Stimulated activated CD4-positive, alpha-beta T cell treated with anti-CD3 and anti-CD28 coated beads, Interleukin-15, amount 100 ng/mL, for 48 hours (primary cell): ENCODE results near the gene ICAM5.
"Not testable (repeated sequence)": the region's sequence is repeated elsewhere in the genome, so short reads cannot be mapped to it uniquely, and the experiment has no call there.

Source experiments
- DNase-seq, 2 donors: peaks; one replicate each; pipeline ENCODE4 v3.0.0-alpha.2; 2020; ENCODE audit warnings: low read depth in 2 of 2

The ICAM5 gene

GRCh38 chr19:10289836-10290356 lies at the start of gene ICAM5:
ICAM5 (plus strand) TSS chr19:10289952; CDS start chr19:10290044, 92 bp downstream.
- DNase-seq = no peak

DNA sequence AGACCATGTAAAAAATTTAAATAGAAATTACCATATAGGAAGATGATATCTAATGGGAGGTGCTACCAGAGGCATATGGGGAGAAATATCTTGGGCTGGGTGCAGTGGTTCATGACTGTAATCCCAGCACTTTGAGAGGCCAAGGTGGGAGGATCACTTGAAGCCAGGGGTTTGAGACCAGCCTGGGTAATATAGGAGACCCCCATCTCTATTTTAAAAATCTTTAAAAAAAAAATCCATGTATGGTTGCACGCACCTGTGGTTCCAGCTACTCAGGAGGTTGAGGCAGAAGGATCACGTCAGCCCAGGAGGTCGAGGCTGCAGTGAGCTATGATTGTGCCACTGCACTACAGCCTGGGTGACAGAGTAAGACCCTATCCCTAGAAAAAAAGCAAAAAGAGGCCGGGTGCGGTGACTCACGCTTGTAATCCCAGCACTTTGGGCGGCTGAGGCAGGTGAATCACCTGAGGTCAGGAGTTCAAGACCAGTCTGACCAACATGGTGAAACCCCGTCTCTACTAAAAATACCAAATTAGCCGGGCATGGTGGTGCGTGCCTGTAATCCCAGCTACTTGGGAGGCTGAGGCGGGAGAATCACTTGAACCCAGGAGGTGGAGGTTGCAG lies 47.8 kb upstream of the ICAM5 start:
- DNase-seq = not testable (repeated sequence)

- DNase-seq = no peak
Measured at GRCh38 chr19:10243606-10244005, 46.1 kb upstream of the ICAM5 start.

GRCh38 chr19:10245189-10245939 lies 44.4 kb upstream of the ICAM5 start:
- no peak for DNase-seq

GRCh38 chr19:10246511-10246910 lies 43.2 kb upstream of the ICAM5 start:
- no peak for DNase-seq

DNA sequence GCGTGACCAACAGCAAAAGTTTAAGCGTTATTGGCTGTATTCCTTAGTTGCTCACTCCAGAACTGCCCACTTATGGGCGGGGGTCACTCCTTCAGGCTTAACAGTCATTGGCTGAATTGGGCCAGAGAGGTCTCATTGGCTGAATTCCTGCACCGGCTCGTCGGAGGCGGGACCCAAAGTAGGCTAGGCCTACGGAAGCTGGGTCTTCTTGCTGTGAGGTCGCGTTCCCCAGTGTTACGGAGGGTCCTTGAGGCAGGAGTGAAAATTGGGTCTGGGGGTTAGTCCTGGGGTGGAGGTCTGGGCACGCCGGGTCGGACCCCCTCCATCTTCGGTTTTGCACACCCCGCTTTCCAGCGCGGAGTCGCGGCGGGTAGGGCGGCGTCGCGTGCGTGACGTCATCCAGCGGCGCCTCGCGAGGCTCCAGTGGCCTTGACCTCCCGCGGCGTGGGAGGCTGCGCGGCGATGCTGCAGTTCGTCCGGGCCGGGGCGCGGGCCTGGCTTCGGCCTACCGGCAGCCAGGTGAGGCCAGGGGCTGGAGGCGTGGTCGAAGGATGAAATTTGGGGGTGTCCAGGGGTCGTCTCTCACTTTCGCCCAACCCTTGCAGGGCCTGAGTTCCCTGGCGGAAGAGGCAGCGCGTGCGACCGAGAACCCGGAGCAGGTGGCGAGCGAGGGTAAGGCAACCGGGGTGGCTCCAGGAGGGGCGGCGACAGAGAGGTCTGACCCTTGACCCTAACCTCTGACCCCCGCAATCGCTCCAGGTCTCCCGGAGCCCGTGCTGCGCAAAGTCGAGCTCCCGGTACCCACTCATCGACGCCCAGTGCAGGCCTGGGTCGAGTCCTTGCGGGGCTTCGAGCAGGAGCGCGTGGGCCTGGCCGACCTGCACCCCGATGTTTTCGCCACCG lies 37.7 kb upstream of the ICAM5 start, which contains the start of gene MRPL4:
Gene MRPL4 (plus strand): TSS at position 423 of the 903 bp plus-strand sequence. CDS start 40 bp downstream, at position 463.
- peak; percentile 92 to 94 for DNase-seq

DNA sequence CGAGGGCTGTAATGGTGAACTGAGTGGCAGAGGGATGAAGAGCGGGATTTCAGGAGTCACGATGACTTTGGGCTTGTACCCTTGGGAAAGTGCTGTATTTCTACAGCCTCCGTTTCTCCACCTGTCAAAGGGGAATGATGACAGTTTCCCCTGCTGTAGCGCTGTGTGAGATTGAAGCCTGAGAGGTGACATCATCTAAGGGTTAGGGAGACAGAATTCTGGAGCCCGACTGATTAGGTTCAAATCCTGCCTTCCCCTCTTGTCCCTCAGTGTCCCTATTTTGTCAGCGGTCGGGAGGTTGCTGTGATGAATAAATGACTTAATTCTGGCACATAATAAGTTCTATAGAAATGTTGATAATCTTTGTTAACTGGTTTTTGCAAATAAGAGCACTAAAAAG lies 37.0 kb upstream of the ICAM5 start:
- no peak for DNase-seq

GRCh38 chr19:10254244-10254643 lies 35.5 kb upstream of the ICAM5 start:
- no peak for DNase-seq

GRCh38 chr19:10255358-10255757 lies 34.4 kb upstream of the ICAM5 start:
- no peak for DNase-seq

DNA sequence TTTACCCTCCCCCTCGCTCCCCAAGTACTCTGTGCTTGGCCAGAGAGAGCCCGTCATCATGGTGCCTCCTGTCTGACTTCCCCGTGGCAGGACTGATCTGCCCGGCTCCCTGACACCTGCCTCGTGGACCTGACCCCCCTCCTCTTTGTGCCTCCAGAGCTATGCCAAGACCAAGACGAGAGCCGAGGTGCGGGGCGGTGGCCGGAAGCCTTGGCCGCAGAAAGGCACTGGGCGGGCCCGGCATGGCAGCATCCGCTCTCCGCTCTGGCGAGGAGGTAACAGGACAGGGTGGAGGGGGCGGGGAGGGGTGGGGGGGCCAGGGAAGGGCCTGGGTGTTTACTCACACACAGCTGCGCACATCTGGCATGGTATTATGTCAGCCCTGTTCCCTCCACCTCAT lies 33.2 kb upstream of the ICAM5 start:
- no peak for DNase-seq

GRCh38 chr19:10256970-10257615 lies 32.7 kb upstream of the ICAM5 start:
- no peak for DNase-seq

GRCh38 chr19:10258080-10258710 lies 31.6 kb upstream of the ICAM5 start:
- no peak for DNase-seq

GRCh38 chr19:10259162-10259905 lies 30.4 kb upstream of the ICAM5 start:
- peak; percentile 95 to 98 for DNase-seq

DNA sequence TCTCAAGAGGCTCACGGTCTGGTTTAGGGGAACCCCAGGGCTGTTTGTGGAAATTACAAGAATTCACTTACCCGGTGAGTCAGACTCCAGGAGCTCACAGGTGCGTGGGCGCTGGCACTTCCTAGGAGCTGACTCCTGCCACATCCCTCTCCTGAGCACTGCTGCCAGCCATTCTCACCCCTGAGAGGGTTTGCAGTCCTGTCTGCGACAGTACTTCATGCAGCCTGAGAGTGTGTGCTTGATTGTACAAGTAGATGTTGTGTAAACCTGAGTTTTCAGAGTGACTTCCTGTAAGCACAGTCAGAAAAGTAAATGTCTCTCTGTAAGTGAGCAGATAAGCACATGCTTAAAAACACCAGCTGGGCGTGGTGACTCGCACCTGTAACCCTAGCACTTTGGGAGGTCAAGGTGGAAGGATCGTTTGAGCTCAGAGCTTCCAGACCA lies 29.6 kb upstream of the ICAM5 start:
- DNase-seq = peak; percentile 66 to 69

GRCh38 chr19:10262771-10263170 lies 27.0 kb upstream of the ICAM5 start:
- DNase-seq = no peak

- DNase-seq = no peak
Measured at GRCh38 chr19:10266706-10267105, 23.0 kb upstream of the ICAM5 start.

DNA sequence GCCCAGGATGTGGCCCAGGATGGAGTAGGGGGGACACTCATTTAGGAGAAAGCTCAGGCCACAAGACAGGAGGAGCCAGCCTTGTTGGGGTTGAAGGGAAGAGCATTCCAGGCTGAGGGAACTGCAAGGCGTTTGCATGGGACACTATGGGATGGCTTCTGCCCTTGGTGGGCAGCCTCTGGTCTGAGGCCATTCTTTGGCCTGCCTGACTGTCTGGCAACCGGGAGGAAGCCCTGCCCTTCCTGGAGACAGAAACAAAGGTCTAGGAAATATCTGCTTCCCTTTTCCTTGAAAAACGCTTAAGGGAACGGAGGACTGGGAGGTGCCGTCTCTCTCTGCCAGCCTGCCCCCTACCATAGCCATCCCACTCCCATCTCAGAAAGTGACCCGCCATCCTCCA lies 21.7 kb upstream of the ICAM5 start:
- DNase-seq = no peak

- peak; percentile 77 to 87 for DNase-seq
Measured at GRCh38 chr19:10269333-10270179, 20.2 kb upstream of the ICAM5 start.

- DNase-seq = peak; percentile 71 to 73
Measured at GRCh38 chr19:10270180-10270615, 19.6 kb upstream of the ICAM5 start.
